ENCODE data around the gene COL6A2.

Gene COL6A2

DNA sequence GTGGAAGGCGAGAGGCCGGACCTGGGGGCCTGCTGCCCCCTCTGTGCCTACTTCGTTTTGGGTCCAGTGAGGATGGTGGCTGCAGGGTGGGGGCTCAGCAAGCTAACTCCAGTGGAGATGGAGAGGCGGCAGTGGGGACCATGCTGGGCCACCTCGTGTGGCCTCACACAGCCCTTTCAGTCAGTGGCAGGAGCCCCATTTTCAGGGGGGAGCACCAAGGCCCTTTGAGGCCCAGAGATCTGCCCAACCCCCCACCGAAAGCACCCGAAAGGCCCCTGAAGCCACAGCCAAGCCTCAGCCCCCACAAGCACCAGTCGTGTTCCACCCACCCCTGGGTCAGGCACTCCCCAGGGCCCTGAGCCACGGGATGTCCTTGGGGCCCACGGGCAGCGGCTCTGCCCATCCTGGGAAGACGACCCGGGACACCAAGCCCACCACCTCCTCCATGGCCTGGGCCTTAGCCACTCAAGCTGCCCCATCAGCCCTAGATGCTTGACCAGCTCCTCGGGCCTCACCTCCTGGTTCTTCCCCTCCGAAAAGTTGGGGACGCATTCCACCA, 57.1 kb downstream of the COL6A2 start:
- ATAC-seq (ENCODE audit: low read depth) (no peak), DNase-seq (ENCODE audit: low spot score in 2 of 2) (no peak)
- Mint-ChIP-seq H3K27me3 (no peaks in the 10 kb centered on the region), H3K36me3 (peaks cover 2% of the 10 kb centered on the region), H3K27ac (no peak overlapping the region), H3K4me1 (no peaks in the 10 kb centered on the region), H3K4me3 (no peak overlapping the region), H3K9me3 (no peaks in the 10 kb centered on the region)

GRCh38 chr21:46155514-46156377, 57.8 kb downstream of the COL6A2 start, which contains the start of gene FTCD:
FTCD (minus strand) TSS chr21:46155579; CDS start chr21:46155523, 56 bp downstream.
- Mint-ChIP-seq H3K27ac (no peak within 1 kb of the TSS), H3K27me3 (no peaks in the 10 kb centered on the region), H3K9me3 (no peaks in the 10 kb centered on the region), H3K4me3 (no peak within 1 kb of the TSS), H3K36me3 (peaks cover 2% of the 10 kb centered on the region), H3K4me1 (no peaks in the 10 kb centered on the region)
- no peak for DNase-seq (ENCODE audit: low spot score in 2 of 2)
- no peak for ATAC-seq (ENCODE audit: low read depth)

- H3K9me3 Mint-ChIP-seq, result no peaks in the 10 kb centered on the region
- H3K4me1 Mint-ChIP-seq, result no peaks in the 10 kb centered on the region
- peaks cover 2% of the 10 kb centered on the region for H3K36me3 Mint-ChIP-seq
- no peak overlapping the region for H3K27ac Mint-ChIP-seq
- no peak overlapping the region for H3K4me3 Mint-ChIP-seq
- H3K27me3 Mint-ChIP-seq, result no peaks in the 10 kb centered on the region
- DNase-seq (ENCODE audit: low spot score in 2 of 2) (no peak), ATAC-seq (ENCODE audit: low read depth) (no peak)
Measured at GRCh38 chr21:46156378-46156645, 58.4 kb downstream of the COL6A2 start.

DNA sequence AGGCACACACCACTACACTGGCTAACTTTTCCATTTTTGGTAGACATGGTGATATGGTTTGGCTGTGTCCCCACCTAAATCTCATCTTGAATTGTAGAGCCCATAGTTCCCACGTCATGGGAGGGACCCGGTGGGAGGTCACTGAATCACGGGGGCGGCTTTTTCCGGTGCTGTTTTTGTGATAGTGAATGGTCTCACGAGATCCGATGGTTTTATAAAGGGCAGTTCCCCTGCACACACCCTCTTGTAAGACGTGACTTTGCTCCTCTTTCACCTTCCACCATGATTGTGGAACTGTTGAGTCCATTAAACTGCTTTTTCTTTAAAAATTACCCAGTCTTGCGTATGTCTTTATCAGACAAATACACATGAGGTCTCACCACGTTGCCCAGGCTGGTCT, 58.8 kb downstream of the COL6A2 start:
- Mint-ChIP-seq H3K4me1 (no peaks in the 10 kb centered on the region), H3K36me3 (peaks cover 2% of the 10 kb centered on the region), H3K4me3 (no peak overlapping the region), H3K9me3 (no peaks in the 10 kb centered on the region), H3K27me3 (no peaks in the 10 kb centered on the region), H3K27ac (no peak overlapping the region)
- DNase-seq (ENCODE audit: low spot score in 2 of 2) (no peak), ATAC-seq (ENCODE audit: low read depth) (no peak)

DNA sequence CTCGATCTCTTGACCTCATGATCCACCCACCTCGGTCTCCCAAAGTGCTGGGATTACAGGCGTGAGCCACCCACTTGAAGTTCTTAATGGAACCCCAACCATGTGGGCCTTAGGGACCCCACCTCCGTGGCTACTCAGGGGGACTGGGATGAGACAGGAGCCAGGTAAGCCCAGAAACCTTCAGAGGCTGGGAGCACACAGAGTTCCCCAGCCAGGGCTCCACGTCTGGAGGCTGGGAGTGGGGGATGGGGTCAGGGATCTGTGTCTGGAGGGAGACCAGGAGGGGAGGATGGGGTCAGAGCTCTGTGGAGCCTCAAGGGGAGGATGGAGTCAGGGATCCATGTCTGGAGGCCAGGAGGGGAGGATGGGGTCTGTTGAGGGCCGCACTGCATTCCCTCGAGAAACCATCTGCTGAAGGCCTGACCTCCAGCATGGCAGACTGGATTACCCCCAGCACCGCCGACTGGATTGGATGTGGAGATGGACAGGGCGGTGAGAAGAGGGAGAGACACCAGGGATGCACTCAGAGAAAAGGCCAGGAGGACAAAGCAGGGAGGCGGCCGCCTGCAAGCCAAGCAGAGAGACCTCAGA, 59.6 kb downstream of the COL6A2 start:
- no peaks in the 10 kb centered on the region for H3K27me3 Mint-ChIP-seq
- H3K4me3 Mint-ChIP-seq, result no peak overlapping the region
- no peaks in the 10 kb centered on the region for H3K9me3 Mint-ChIP-seq
- DNase-seq (ENCODE audit: low spot score in 2 of 2) (no peak), ATAC-seq (ENCODE audit: low read depth) (no peak)
- H3K27ac Mint-ChIP-seq, result no peak overlapping the region
- peaks cover 2% of the 10 kb centered on the region for H3K36me3 Mint-ChIP-seq
- no peaks in the 10 kb centered on the region for H3K4me1 Mint-ChIP-seq

DNA sequence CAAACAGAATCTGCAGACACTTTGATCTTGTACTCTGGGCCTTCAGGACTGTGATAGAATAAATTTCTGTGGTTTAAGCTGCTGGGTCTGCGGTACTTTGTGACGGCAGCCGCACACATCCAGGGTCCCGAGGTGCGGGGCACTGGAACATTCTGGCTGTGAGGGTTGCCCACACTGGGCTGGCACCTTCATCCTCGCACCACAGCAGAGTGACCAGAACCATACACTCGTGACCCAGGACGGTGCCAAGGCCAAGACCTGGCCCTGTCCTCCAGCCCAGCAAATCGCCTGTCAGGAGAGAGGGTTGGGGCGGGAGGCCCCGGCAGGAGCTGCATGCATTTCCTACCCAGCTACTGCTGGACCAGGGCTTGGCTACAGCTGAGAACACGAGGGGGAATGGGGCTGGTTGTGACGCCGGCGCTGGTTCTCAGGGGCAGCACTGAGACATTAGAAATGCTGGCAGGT, 60.1 kb downstream of the COL6A2 start:
- Mint-ChIP-seq H3K27me3 (peaks cover 2% of the 10 kb centered on the region), H3K9me3 (no peaks in the 10 kb centered on the region), H3K4me3 (no peak overlapping the region), H3K4me1 (no peaks in the 10 kb centered on the region), H3K36me3 (peaks cover 4% of the 10 kb centered on the region), H3K27ac (no peak overlapping the region)
- DNase-seq (ENCODE audit: low spot score in 2 of 2), result no peak
- no peak for ATAC-seq (ENCODE audit: low read depth)

DNA sequence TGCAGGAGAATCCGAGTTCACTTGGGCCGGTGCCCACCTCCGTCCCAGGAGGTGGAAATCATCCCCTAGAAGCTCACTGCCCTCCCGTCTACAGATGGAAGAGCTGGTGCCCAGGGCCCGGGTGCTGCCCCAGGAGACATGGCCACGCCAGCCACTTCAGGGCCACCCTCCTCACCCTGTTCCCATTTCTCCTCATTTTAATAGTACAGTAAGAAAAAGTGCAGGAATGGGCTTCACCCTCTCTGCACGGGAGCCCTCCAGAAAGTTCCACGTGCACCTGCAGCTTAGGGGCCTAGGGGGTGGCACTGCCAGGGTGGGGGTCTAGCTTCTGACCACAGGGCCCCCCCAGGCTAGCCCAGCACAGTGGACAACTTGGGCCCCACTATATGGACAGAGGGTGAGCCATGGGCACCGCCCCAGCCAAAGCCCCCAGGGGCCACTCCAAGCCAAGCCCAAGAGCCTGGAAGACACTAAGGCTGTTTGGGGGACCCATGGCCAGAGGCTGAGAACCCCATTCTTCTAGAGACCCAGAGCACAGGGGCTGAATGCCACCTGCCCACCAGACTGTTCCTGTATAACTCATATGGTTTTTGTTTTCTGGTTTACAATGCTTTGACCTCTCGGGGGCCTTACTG, 60.9 kb downstream of the COL6A2 start:
- ATAC-seq (ENCODE audit: low read depth), result no peak
- peaks cover 10% of the 10 kb centered on the region for H3K36me3 Mint-ChIP-seq
- no peak for DNase-seq (ENCODE audit: low spot score in 2 of 2)
- H3K27ac Mint-ChIP-seq, result no peak overlapping the region
- H3K4me1 Mint-ChIP-seq, result no peaks in the 10 kb centered on the region
- H3K4me3 Mint-ChIP-seq, result no peak overlapping the region
- H3K9me3 Mint-ChIP-seq, result no peaks in the 10 kb centered on the region
- peaks cover 2% of the 10 kb centered on the region for H3K27me3 Mint-ChIP-seq

DNA sequence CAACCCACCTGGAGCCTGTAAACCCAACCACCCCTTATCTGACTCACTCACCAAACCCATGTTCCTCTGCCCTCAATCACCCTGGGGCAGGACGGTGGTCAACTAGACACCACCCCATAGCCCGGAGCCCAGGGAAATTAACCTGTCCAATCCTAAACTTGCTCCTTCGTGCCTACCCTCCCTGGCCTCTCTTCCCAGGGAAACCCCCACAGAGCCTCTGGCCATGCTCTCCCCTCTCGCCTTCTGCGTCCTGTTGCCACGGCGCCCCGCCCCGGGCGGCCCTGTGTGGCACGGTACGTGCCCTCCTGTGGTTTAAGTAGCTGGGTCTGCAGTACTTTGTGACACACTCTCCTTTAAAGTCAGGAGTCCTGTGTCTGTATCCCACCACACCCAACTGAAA, 61.5 kb downstream of the COL6A2 start:
- no peaks in the 10 kb centered on the region for H3K4me1 Mint-ChIP-seq
- ATAC-seq (ENCODE audit: low read depth) (no peak), DNase-seq (ENCODE audit: low spot score in 2 of 2) (no peak)
- H3K27me3 Mint-ChIP-seq, result peaks cover 2% of the 10 kb centered on the region
- peaks cover 12% of the 10 kb centered on the region for H3K36me3 Mint-ChIP-seq
- no peaks in the 10 kb centered on the region for H3K9me3 Mint-ChIP-seq
- no peak overlapping the region for H3K4me3 Mint-ChIP-seq
- H3K27ac Mint-ChIP-seq, result no peak overlapping the region

DNA sequence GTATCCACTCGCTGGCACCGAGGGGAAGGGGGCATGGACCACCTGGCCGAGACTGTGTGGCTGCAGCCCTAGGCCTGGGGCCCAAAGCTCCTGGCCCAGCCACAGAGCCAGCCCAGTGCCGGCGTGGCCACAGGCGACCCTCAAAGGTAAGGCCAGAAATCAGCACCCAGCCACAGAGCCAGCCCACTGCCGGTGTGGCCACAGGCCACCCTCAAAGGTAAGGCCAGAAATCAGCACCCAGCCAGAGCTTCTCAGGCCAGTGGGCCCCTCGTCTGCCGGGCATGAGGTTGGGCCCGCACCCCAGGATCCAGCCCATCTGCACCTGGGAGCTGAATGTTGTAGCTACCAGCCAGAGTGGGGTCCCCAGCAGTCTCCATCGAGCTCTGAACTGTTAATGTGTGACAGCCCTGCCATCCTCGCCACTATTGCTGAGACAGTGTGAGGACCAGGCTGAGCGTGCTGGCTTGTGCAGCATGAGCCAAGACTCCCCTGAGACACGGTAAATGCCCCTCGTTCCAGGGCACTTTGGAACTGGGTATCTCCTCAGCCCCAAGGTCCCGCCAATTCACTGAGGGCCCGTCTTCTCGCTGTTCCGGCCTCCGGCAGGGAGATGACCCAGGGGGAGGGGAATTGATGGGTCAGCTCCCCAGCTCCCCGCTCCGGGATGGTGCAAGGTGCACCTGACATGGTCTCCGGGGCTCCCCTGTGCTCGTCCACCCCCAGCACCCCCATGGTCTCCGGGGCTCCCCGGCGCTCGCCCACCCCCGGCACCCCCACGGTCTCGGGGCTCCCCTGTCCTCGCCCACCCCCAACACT, 62.1 kb downstream of the COL6A2 start:
- ATAC-seq (ENCODE audit: low read depth), result no peak
- Mint-ChIP-seq H3K4me3 (no peak overlapping the region), H3K9me3 (no peaks in the 10 kb centered on the region), H3K36me3 (peaks cover 12% of the 10 kb centered on the region), H3K27ac (no peak overlapping the region), H3K27me3 (peaks cover 2% of the 10 kb centered on the region), H3K4me1 (no peaks in the 10 kb centered on the region)
- DNase-seq (ENCODE audit: low spot score in 2 of 2), result no peak

- no peak overlapping the region for H3K4me3 Mint-ChIP-seq
- no peak for ATAC-seq (ENCODE audit: low read depth)
Measured at GRCh38 chr21:46160657-46160906, 62.7 kb downstream of the COL6A2 start.

GRCh38 chr21:46160907-46161632, 63.2 kb downstream of the COL6A2 start:
- H3K4me1 Mint-ChIP-seq, result no peaks in the 10 kb centered on the region
- DNase-seq (ENCODE audit: low spot score in 2 of 2) (no peak), ATAC-seq (ENCODE audit: low read depth) (no peak)
- H3K27ac Mint-ChIP-seq, result no peak overlapping the region
- peaks cover 10% of the 10 kb centered on the region for H3K36me3 Mint-ChIP-seq
- H3K4me3 Mint-ChIP-seq, result no peak overlapping the region
- H3K9me3 Mint-ChIP-seq, result no peaks in the 10 kb centered on the region
- H3K27me3 Mint-ChIP-seq, result peaks cover 2% of the 10 kb centered on the region

More at GRCh38 chr21:46160657-46160906, 62.7 kb downstream of the COL6A2 start:
- peaks cover 2% of the 10 kb centered on the region for H3K27me3 Mint-ChIP-seq
- no peak overlapping the region for H3K27ac Mint-ChIP-seq
- DNase-seq (ENCODE audit: low spot score in 2 of 2), result no peak
- H3K4me1 Mint-ChIP-seq, result no peaks in the 10 kb centered on the region
- peaks cover 12% of the 10 kb centered on the region for H3K36me3 Mint-ChIP-seq
- no peaks in the 10 kb centered on the region for H3K9me3 Mint-ChIP-seq

DNA sequence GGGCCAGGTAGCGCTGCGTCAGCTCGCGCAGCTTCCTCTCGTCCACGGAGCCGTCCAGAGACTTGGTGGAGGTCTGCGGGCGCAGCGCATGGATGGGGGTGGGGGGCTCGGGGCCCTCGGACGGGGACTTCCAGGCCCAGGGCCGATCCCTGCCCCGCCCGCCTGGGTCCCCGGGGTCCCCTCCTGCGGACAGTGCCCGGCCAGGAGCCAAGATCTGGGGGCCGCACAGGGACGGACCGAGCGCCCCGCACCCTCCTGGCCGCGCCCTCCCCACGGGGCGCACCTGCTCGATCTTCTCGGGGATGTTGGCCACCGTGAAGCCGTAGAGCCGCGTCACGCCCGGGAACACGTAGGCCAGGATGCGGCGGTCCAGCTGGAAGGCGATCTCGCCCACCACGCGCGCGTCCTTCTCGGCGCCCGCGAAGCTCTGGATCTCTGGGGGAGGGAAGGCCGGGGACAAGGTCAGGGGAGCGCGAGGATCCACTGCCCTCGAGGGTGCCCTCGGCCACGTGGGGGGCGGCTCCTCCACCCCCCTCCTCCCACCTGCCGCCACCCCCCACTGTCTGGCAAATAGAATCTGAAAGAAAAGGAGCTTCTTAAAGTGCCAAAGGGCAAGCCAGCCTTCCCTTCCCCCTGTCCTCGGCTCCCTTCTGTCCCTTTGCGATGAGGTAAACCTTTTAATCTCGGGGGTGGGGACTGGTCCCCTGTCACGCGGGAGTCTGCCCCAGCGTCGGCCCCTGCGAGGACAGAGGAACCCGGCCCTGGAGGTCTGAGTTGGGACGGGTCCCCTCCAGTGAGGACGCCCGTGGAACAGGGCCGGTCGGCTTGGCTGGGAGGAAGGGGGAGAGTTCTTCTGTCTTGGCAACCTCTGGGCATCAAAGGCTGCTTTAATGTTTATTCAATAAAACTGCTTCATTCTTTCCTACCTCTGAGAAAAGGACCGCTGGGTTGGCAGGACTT, 64.0 kb downstream of the COL6A2 start:
- Mint-ChIP-seq H3K4me3 (no peak overlapping the region), H3K36me3 (peaks cover 12% of the 10 kb centered on the region), H3K9me3 (no peaks in the 10 kb centered on the region), H3K27me3 (peaks cover 2% of the 10 kb centered on the region), H3K4me1 (no peaks in the 10 kb centered on the region), H3K27ac (no peak overlapping the region)
- no peak for ATAC-seq (ENCODE audit: low read depth)
- DNase-seq (ENCODE audit: low spot score in 2 of 2), result no peak
